OCI-LY7 (cell line): ENCODE measurements around the gene PSME3IP1. TPM values are rescaled to one million over a fixed set of nuclear protein-coding genes. Genes with fewer than 3 reads are reported as not detected.
"Not testable (repeated sequence)": the region's sequence is repeated elsewhere in the genome, so short reads cannot be mapped to it uniquely, and the experiment has no call there.

Experiments used
- BruUV-seq: library from RNA; stranded (reverse); fragments of 400-500 nt; replicated peaks from 2 replicates; lab custom pipeline; 2021; lab: Mats Ljungman, UMichigan
- CTCF ChIA-PET: fragments of 300-600 bp; sonication (Branson Sonifier 250); formaldehyde crosslinking; loops from one replicate; lab custom pipeline; 2022; ENCODE audit warnings: antibody characterized with exemption; ENCODE audit not compliant: unreplicated experiment; lab: Charles Lee
- POLR2A ChIA-PET: fragments of 300-600 bp; sonication (Branson Sonifier 250); formaldehyde crosslinking; loops from one replicate; lab custom pipeline; 2022; ENCODE audit warnings: antibody characterized with exemption; lab: Charles Lee
- DNase-seq: peaks from one replicate; pipeline ENCODE4 v3.0.0-alpha.2; 2015; ENCODE audit warnings: low spot score
- H2AFZ ChIP-seq: fragments of 200-600 bp; sonication (generic), shearing (Covaris generic); 2 replicates; pipeline ENCODE4 v1.6.1; 2014; ENCODE audit warnings: mild to moderate bottlenecking, antibody characterized with exemption, low read length, moderate library complexity
- H3K27ac ChIP-seq: fragments of 200-600 bp; sonication (generic); 2 replicates; pipeline ENCODE4 v1.5.1; 2014; ENCODE audit warnings: mixed run types, low read depth, mild to moderate bottlenecking, moderate library complexity, low read length, inconsistent platforms; ENCODE audit not compliant: poor library complexity, severe bottlenecking
- H3K36me3 ChIP-seq: fragments of 200-600 bp; sonication (generic); 2 replicates; pipeline ENCODE4 v1.6.1; 2014; ENCODE audit warnings: mild to moderate bottlenecking, antibody characterized with exemption, low read length, moderate library complexity, mixed read lengths; ENCODE audit not compliant: insufficient read depth
- H3K4me1 ChIP-seq: fragments of 200-600 bp; sonication (generic); 2 replicates; pipeline ENCODE4 v1.5.1; 2014; ENCODE audit warnings: mild to moderate bottlenecking, low read length; ENCODE audit not compliant: insufficient read depth, poor library complexity, severe bottlenecking
- H3K4me2 ChIP-seq: fragments of 200-600 bp; sonication (generic); 2 replicates; pipeline ENCODE4 v1.6.1; 2014; ENCODE audit warnings: mild to moderate bottlenecking, low read length
- H3K4me3 ChIP-seq: fragments of 200-600 bp; sonication (generic); 2 replicates; pipeline ENCODE4 v1.5.1; 2014; ENCODE audit warnings: mild to moderate bottlenecking, low read depth, low read length; ENCODE audit not compliant: poor library complexity, severe bottlenecking
- H3K79me2 ChIP-seq: fragments of 200-600 bp; sonication (generic); 2 replicates; pipeline ENCODE4 v1.6.1; 2016; ENCODE audit warnings: low read depth, mild to moderate bottlenecking, low read length, moderate library complexity, mixed read lengths; ENCODE audit not compliant: insufficient read depth
- H3K9me2 ChIP-seq: fragments of 200-600 bp; sonication (generic); 2 replicates; pipeline ENCODE4 v1.6.1; 2016; ENCODE audit warnings: mild to moderate bottlenecking, low read length, mixed read lengths; ENCODE audit not compliant: insufficient read depth
- H3K9me3 ChIP-seq: fragments of 200-600 bp; sonication (generic); 2 replicates; pipeline ENCODE4 v1.6.1; 2014; ENCODE audit warnings: mild to moderate bottlenecking, mixed run types, low read length, mixed read lengths
- H4K20me1 ChIP-seq: fragments of 200-600 bp; sonication (generic); 2 replicates; pipeline ENCODE4 v1.6.1; 2014; ENCODE audit warnings: mild to moderate bottlenecking, antibody characterized with exemption, low read length, moderate library complexity, mixed read lengths; ENCODE audit not compliant: insufficient read depth
- CTCF ChIP-seq: fragments of 200-600 bp; sonication (generic); conservative IDR thresholded peaks from 2 replicates; pipeline ENCODE4 v1.5.1; 2014; ENCODE audit warnings: mild to moderate bottlenecking, antibody characterized with exemption, low read length, moderate library complexity, mixed read lengths
- EZH2phosphoT487 ChIP-seq: fragments of 200-600 bp; sonication (generic); IDR thresholded peaks from 2 replicates; pipeline ENCODE4 v1.6.1; 2018; ENCODE audit warnings: low read depth, borderline replicate concordance, mild to moderate bottlenecking, mixed run types, antibody characterized with exemption, low read length, moderate library complexity, mixed read lengths
- intact Hi-C: fragments of 100-400 bp; cut with micrococcal nuclease; formaldehyde crosslinking; loops from one replicate; pipeline ENCODE4 v1.10.0; 2022; ENCODE audit not compliant: unreplicated experiment
- total RNA-seq, 2 experiments: library from RNA; depleted of rRNA in 1 of 2; stranded (reverse); fragments of >200 nt in 1 of 2; shearing (Covaris generic) in 1 of 2; gene quantifications; 2 replicates each; pipeline ENCODE4 v1.2.3, GENCODE V29; 2014 to 2022

The PSME3IP1 gene
- total RNA-seq, 2 experiments from 2014 or later: 89.5 to 152 TPM

- H3K36me3 ChIP-seq: peaks cover 6% of the 10 kb centered on the region
- no peak overlapping the region for H2AFZ ChIP-seq
- BruUV-seq: no TSS peak
- H3K4me3 ChIP-seq: no peak overlapping the region
- H3K79me2 ChIP-seq: no peaks in the 10 kb centered on the region
- intact Hi-C loops: no loop called here
- H3K9me2 ChIP-seq: no peaks in the 10 kb centered on the region
- ChIA-PET CTCF (no interaction called here), POLR2A (interaction anchor here (1.1 to 1.3 kb wide), 2 partner anchors 9 to 13 kb away, joined by 3 read pairs; no protein-coding TSS in a partner anchor)
- no peaks in the 10 kb centered on the region for H4K20me1 ChIP-seq
- no peak for DNase-seq
- peaks cover 31% of the 10 kb centered on the region for H3K4me1 ChIP-seq
- TF ChIP-seq EZH2phosphoT487: no peak
- TF ChIP-seq CTCF: no peak
- H3K9me3 ChIP-seq: no peaks in the 10 kb centered on the region
- H3K27ac ChIP-seq: no peak overlapping the region
- no peak overlapping the region for H3K4me2 ChIP-seq
Observed at GRCh38 chr16:57111420-57111819, 74.4 kb downstream of the PSME3IP1 start.

GRCh38 chr16:57110937-57111336 lies 74.9 kb downstream of the PSME3IP1 start:
- Histone ChIP-seq H3K4me3 (no peak overlapping the region), H3K9me2 (no peaks in the 10 kb centered on the region), H3K9me3 (no peaks in the 10 kb centered on the region), H3K27ac (no peak overlapping the region), H2AFZ (no peak overlapping the region), H3K4me1 (peaks cover 32% of the 10 kb centered on the region), H4K20me1 (no peaks in the 10 kb centered on the region), H3K79me2 (no peaks in the 10 kb centered on the region), H3K36me3 (peaks cover 3% of the 10 kb centered on the region), H3K4me2 (no peak overlapping the region)
- ChIA-PET CTCF (no interaction called here), POLR2A (interaction anchor here (1.1 to 1.3 kb wide), 2 partner anchors 8 to 13 kb away, joined by 3 read pairs; no protein-coding TSS in a partner anchor)
- no TSS peak for BruUV-seq
- intact Hi-C loops: no loop called here
- TF ChIP-seq CTCF: no peak
- no peak for TF ChIP-seq EZH2phosphoT487
- no peak for DNase-seq

- CTCF ChIA-PET: interaction anchor here (0.6 to 1.0 kb wide), 2 partner anchors 22 to 28 kb away, joined by 3 to 7 read pairs; no protein-coding TSS in a partner anchor
- H3K4me2 ChIP-seq, H2AFZ ChIP-seq, H3K9me3 ChIP-seq, BruUV-seq, H3K27ac ChIP-seq, H3K9me2 ChIP-seq, H3K79me2 ChIP-seq, DNase-seq, intact Hi-C loops, H3K36me3 ChIP-seq, H4K20me1 ChIP-seq, H3K4me3 ChIP-seq: not testable (repeated sequence)
- H3K4me1 ChIP-seq: peaks cover 28% of the 10 kb centered on the region
- POLR2A ChIA-PET: interaction anchor here (0.9 kb wide), 1 partner anchor 16 kb away, joined by 3 read pairs; no protein-coding TSS in a partner anchor
Observed at GRCh38 chr16:57109259-57110105, 76.4 kb downstream of the PSME3IP1 start.
